ENCODE measurements around the gene CHCHD10. TPM values are rescaled to one million over a fixed set of nuclear protein-coding genes. Genes with fewer than 3 reads are reported as not detected.

The CHCHD10 gene
- total RNA-seq: 100 to 1,000 TPM; 172 to 186 TPM
- polyA plus RNA-seq: 34.0 TPM

DNA sequence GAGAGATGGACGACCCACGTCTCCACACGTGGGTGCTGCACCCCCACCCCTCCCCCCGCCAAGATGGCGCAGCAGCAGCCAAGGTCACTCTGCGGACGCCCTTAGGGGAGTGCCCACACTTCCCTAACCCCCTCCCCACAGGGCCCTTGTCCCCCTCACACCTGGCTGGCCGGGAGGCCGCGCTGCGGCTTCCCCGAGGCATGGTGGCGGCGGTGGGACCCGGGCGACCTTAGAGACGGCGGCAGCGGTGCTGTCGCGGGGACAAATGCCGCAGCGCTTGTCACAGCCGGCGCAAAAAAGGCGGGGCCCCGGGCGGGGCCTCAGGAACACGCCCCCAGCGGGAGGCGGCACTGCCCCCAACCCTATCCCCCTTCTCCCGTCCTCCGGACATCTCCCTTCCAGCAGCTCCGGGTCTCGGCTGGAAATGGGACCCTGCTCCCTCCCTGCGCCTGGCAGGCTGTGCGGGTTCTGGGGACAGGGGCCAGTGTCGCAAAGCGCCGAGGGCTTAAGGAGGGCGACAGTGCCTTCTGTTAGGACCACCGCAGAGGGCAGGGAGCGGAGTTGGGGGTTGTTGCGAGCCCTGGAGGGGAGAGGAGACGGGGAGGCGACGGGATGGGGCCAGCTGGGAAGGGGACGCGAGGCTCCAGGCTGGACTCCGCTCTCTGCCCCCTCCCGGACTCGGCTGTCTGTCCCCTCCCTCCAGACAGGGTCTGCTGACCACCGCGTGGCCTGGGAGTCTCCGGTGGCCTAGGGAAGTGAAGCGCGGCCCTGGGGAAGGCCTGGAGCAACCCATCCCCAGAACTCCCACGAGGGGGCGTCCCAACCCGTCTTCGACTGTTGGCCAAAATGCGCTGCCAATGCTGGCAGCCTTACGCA lies at the start of gene CHCHD10:
CHCHD10 (minus strand) TSS at position 300 of the 876 bp plus-strand sequence; CDS start at position 202, 98 bp downstream.
- Mint-ChIP-seq H3K27me3 (no peaks in the 10 kb centered on the region), H3K4me3 (peak within 1 kb of the TSS; percentile 81 to 93 (median 86)), H3K4me1 (peaks cover 27 to 59% (median 38%) of the 10 kb centered on the region in 3 donors), H3K9me3 (no peaks in the 10 kb centered on the region), H3K27ac (peak within 1 kb of the TSS; percentile 50 to 87 (median 74)), H3K36me3 (peaks cover 0 to 4% (median 0%) of the 10 kb centered on the region in 3 donors)
- CTCF ChIA-PET: interaction anchor here (1.2 to 1.7 kb wide), 4 partner anchors 10 to 89 kb away, joined by 3 to 8 read pairs (median 4); partner anchors contain the start of gene SLC2A11
- Histone ChIP-seq H3K4me3 (ENCODE audit: low read length) (peak within 1 kb of the TSS; percentile 92), H3K4me1 (ENCODE audit: insufficient read depth, low read length) (peaks cover 41% of the 10 kb centered on the region), H3K27me3 (ENCODE audit: insufficient read depth, low read length, poor library complexity, severe bottlenecking) (no peaks in the 10 kb centered on the region), H3K9me3 (ENCODE audit: low read length) (no peaks in the 10 kb centered on the region), H3K27ac (ENCODE audit: low read depth, low read length) (peak within 1 kb of the TSS; percentile 72), H3K36me3 (ENCODE audit: insufficient read depth, low read length) (no peaks in the 10 kb centered on the region)
- POLR2A ChIA-PET: interaction anchor here (0.9 to 1.0 kb wide), 2 partner anchors 18 to 90 kb away, joined by 3 read pairs; partner anchors contain the start of gene SLC2A11
- DNase-seq: peak; percentile 66 to 82 (median 69)

DNA sequence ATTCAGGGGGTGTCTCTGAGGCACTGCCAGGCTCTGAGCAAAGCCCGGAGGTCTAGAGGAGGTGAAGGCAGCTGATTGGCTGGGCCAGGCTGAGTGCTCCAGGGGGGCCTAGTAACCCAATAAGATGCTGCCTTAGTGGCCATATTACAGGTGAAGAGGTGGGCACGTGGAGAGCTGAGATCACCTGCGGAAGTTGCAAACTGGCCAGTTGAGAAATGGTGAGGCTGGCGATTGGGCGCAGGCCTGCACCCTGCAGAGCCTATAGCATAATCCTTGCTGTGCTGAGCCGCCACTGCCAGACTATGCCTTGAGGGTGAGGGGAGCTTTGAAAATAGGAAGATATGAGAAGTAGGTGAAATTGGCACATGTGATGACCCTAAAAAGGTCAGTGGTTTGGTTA lies 49.4 kb upstream of the CHCHD10 start:
- POLR2A ChIA-PET: no interaction called here
- Histone ChIP-seq H3K36me3 (ENCODE audit: insufficient read depth, low read length) (peaks cover 27% of the 10 kb centered on the region), H3K9me3 (ENCODE audit: low read length) (no peaks in the 10 kb centered on the region), H3K4me1 (ENCODE audit: insufficient read depth, low read length) (no peaks in the 10 kb centered on the region), H3K27ac (ENCODE audit: low read depth, low read length) (no peak overlapping the region), H3K27me3 (ENCODE audit: insufficient read depth, low read length, poor library complexity, severe bottlenecking) (no peaks in the 10 kb centered on the region), H3K4me3 (ENCODE audit: low read length) (no peak overlapping the region)
- Mint-ChIP-seq H3K36me3 (peaks cover 4 to 80% (median 14%) of the 10 kb centered on the region in 3 donors), H3K27me3 (no peaks in the 10 kb centered on the region), H3K4me3 (no peak overlapping the region), H3K4me1 (peaks cover 2 to 13% (median 5%) of the 10 kb centered on the region in 3 donors), H3K9me3 (no peaks in the 10 kb centered on the region), H3K27ac (no peak overlapping the region)
- CTCF ChIA-PET: no interaction called here
- no peak for DNase-seq

DNA sequence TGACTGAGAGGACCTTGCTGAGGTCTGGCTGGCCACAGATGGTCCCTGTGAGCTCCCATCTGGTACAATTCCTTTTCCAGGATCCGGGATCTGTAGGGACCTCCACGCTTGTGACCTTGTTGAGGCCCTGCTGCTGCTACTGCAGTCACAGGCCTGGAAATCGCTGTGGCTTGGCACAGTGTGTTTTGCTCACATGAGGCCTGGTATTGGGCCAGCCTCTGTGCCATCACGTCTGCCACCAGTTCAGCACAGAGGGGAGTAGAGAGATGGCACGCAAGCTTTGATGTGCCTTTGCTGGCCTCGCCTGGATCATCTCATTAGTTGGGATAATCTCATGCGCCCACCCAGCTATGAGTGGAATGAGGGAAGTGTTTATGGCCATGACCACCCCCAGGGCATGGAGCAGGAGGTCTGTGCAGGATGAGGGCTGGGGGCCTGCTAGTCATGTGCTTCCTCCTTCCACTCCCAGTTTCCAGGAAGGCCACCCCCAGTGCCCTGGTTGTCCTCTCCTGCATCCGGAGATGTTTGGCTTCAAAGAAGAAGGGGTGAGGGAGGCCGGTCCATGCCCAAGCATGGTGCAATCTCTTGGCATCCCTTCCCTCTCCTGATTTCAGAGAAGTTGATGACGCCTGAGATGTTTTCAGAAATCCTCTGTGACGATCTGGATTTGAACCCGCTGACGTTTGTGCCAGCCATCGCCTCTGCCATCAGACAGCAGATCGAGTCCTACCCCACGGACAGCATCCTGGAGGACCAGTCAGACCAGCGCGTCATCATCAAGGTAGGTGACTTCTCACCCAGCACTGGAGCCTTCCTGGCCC lies 48.6 kb upstream of the CHCHD10 start:
- H3K36me3 Mint-ChIP-seq: peaks cover 4 to 82% (median 16%) of the 10 kb centered on the region in 3 donors
- H3K4me3 ChIP-seq (ENCODE audit: low read length): no peak overlapping the region
- ChIA-PET POLR2A (no interaction called here), CTCF (no interaction called here)
- peaks cover 25% of the 10 kb centered on the region for H3K36me3 ChIP-seq (ENCODE audit: insufficient read depth, low read length)
- no peaks in the 10 kb centered on the region for H3K9me3 Mint-ChIP-seq
- no peak overlapping the region for H3K4me3 Mint-ChIP-seq
- no peaks in the 10 kb centered on the region for H3K27me3 Mint-ChIP-seq
- no peaks in the 10 kb centered on the region for H3K27me3 ChIP-seq (ENCODE audit: insufficient read depth, low read length, poor library complexity, severe bottlenecking)
- no peak overlapping the region for H3K27ac Mint-ChIP-seq
- no peaks in the 10 kb centered on the region for H3K9me3 ChIP-seq (ENCODE audit: low read length)
- no peak overlapping the region for H3K27ac ChIP-seq (ENCODE audit: low read depth, low read length)
- H3K4me1 Mint-ChIP-seq: peaks cover 2 to 13% (median 5%) of the 10 kb centered on the region in 3 donors
- no peaks in the 10 kb centered on the region for H3K4me1 ChIP-seq (ENCODE audit: insufficient read depth, low read length)
- DNase-seq: no peak

DNA sequence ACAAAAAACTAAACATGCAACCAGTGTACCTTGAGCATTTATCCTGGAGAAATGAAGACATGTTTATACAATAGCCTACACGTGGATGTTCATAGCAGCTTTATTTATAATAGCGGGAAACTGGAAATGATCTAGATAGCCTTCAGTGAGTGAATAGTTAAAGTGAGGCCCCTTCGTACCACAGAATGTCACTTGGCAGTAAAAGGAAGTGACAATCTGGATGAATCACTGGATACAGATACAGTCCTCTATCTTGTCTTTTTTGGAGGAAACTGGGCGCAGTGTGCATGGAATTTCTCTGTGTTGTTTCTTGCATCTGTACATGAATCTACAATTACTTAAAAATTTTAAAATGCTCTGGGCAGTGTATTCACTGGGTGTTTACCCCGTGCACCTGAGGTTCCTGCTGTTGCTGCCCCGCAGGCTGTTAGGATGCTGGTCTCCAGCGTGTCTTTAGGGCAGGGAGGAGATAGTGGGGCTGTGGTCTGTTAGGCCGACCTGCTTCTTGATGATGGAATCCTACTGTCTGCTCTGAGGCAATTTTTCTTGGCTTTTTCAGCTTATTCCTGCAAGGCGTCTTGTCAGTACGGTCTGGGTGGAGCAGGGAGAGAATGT lies 47.9 kb upstream of the CHCHD10 start:
- Mint-ChIP-seq H3K36me3 (peaks cover 4 to 82% (median 20%) of the 10 kb centered on the region in 3 donors), H3K4me3 (no peak overlapping the region), H3K4me1 (peaks cover 2 to 8% (median 4%) of the 10 kb centered on the region in 3 donors), H3K27me3 (no peaks in the 10 kb centered on the region), H3K9me3 (no peaks in the 10 kb centered on the region), H3K27ac (peak overlapping the region in 1 of 8 donors; percentile 94)
- H3K4me3 ChIP-seq (ENCODE audit: low read length): no peak overlapping the region
- POLR2A ChIA-PET: no interaction called here
- H3K36me3 ChIP-seq (ENCODE audit: insufficient read depth, low read length): peaks cover 22% of the 10 kb centered on the region
- no peaks in the 10 kb centered on the region for H3K4me1 ChIP-seq (ENCODE audit: insufficient read depth, low read length)
- H3K27ac ChIP-seq (ENCODE audit: low read depth, low read length): no peak overlapping the region
- no peaks in the 10 kb centered on the region for H3K27me3 ChIP-seq (ENCODE audit: insufficient read depth, low read length, poor library complexity, severe bottlenecking)
- no peak for DNase-seq
- H3K9me3 ChIP-seq (ENCODE audit: low read length): no peaks in the 10 kb centered on the region
- CTCF ChIA-PET: no interaction called here

DNA sequence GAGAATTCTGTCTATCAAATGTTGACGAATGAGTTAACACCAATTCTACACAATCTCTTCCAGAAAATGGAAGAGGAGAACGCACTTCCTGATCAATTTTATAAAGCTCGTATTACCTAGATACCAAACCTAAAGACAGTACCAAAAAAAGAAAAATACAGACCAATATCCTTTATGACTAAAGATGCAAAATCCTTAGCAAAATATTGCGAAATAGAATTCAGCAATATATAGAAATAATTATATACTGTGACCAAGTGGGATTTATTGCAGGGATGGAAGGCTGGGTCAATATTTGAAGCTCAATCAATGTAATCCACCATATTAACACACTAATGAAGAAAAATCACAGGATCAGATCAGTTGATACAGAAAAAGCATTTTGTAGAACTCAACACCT lies 44.6 kb upstream of the CHCHD10 start:
- Mint-ChIP-seq H3K9me3 (no peaks in the 10 kb centered on the region), H3K27ac (peak overlapping the region in 1 of 8 donors; percentile 36), H3K36me3 (peaks cover 4 to 62% (median 20%) of the 10 kb centered on the region in 3 donors), H3K4me1 (no peaks in the 10 kb centered on the region), H3K4me3 (no peak overlapping the region), H3K27me3 (no peaks in the 10 kb centered on the region)
- Histone ChIP-seq H3K4me3 (ENCODE audit: low read length) (no peak overlapping the region), H3K9me3 (ENCODE audit: low read length) (no peaks in the 10 kb centered on the region), H3K4me1 (ENCODE audit: insufficient read depth, low read length) (no peaks in the 10 kb centered on the region), H3K27me3 (ENCODE audit: insufficient read depth, low read length, poor library complexity, severe bottlenecking) (no peaks in the 10 kb centered on the region), H3K27ac (ENCODE audit: low read depth, low read length) (no peak overlapping the region), H3K36me3 (ENCODE audit: insufficient read depth, low read length) (peaks cover 18% of the 10 kb centered on the region)
- ChIA-PET CTCF (no interaction called here), POLR2A (no interaction called here)
- DNase-seq: no peak

DNA sequence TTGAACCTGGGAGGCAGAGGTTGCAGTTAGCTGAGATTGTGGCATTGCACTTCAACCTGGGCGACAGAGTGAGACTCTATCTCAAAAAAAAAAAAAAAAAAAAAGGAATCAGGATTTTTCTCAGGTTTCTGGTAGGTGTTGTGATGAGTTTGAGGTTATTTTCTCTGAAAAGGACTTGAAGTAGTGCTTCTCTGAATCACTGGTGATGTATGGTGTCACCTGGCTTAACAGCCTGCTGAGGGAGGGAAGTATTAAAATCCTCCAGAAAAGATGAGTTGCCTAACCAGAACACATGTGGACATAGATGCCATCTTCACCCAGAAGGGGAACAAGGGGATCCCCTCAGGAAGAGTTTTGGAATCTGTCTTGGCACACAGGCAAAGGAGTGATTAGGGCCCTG lies 39.1 kb upstream of the CHCHD10 start:
- H3K27ac ChIP-seq (ENCODE audit: low read depth, low read length): no peak overlapping the region
- no peaks in the 10 kb centered on the region for H3K9me3 ChIP-seq (ENCODE audit: low read length)
- H3K36me3 Mint-ChIP-seq: peaks cover 0 to 71% (median 16%) of the 10 kb centered on the region in 3 donors
- peaks cover 36% of the 10 kb centered on the region for H3K36me3 ChIP-seq (ENCODE audit: insufficient read depth, low read length)
- ChIA-PET POLR2A (no interaction called here), CTCF (interaction anchor here (0.7 kb wide), 1 partner anchor 9 kb away, joined by 3 read pairs; no protein-coding TSS in a partner anchor)
- no peak overlapping the region for H3K4me3 ChIP-seq (ENCODE audit: low read length)
- DNase-seq: no peak
- H3K4me1 ChIP-seq (ENCODE audit: insufficient read depth, low read length): no peaks in the 10 kb centered on the region
- no peak overlapping the region for H3K27ac Mint-ChIP-seq
- no peak overlapping the region for H3K4me3 Mint-ChIP-seq
- H3K9me3 Mint-ChIP-seq: no peaks in the 10 kb centered on the region
- no peaks in the 10 kb centered on the region for H3K27me3 ChIP-seq (ENCODE audit: insufficient read depth, low read length, poor library complexity, severe bottlenecking)
- no peaks in the 10 kb centered on the region for H3K27me3 Mint-ChIP-seq
- no peaks in the 10 kb centered on the region for H3K4me1 Mint-ChIP-seq

DNA sequence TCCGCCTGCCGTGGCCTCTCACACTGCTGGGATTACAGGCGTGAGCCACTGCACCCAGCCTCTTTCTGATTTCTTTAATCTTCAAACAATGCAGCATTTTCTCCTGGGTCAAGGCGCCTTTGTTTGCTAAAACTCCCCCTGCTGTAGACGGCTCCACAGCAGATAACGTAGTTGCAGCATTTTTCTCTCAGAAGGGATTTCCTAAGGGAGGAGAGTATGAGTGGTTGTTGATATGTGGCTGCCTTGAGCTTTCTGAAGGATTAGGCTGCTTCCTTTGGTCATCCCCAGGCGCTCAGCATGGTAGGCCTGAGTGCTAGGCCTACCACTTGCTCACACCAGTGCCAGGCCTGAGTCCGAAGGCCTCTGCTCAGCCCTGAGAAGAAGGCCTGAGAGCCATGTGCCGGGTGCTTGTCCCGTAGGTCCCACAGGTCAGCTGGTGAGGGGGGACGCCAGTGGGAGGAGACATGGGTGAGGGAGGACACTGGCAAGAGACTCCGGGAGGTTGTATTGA lies 37.1 kb upstream of the CHCHD10 start:
- ChIA-PET POLR2A (no interaction called here), CTCF (no interaction called here)
- Mint-ChIP-seq H3K4me1 (no peaks in the 10 kb centered on the region), H3K27me3 (no peaks in the 10 kb centered on the region), H3K9me3 (no peaks in the 10 kb centered on the region), H3K27ac (no peak overlapping the region), H3K36me3 (peaks cover 0 to 74% (median 17%) of the 10 kb centered on the region in 3 donors), H3K4me3 (no peak overlapping the region)
- Histone ChIP-seq H3K9me3 (ENCODE audit: low read length) (no peaks in the 10 kb centered on the region), H3K27ac (ENCODE audit: low read depth, low read length) (no peak overlapping the region), H3K4me1 (ENCODE audit: insufficient read depth, low read length) (no peaks in the 10 kb centered on the region), H3K4me3 (ENCODE audit: low read length) (no peak overlapping the region), H3K36me3 (ENCODE audit: insufficient read depth, low read length) (peaks cover 47% of the 10 kb centered on the region), H3K27me3 (ENCODE audit: insufficient read depth, low read length, poor library complexity, severe bottlenecking) (no peaks in the 10 kb centered on the region)
- DNase-seq: no peak

Data from CD8-positive, alpha-beta memory T cell (primary cell).